ENCODE data around the gene PVR.

GRCh38 chr19:44598880-44599279 is 44.8 kb upstream of the PVR start:
- TF ChIP-seq POLR2AphosphoS5 (IDR thresholded peaks at IDR 0.05) (peak in 2 of 3 donors; percentile 40 to 53), EP300 (IDR thresholded peaks at IDR 0.05; ENCODE audit: low read depth) (no peak)
